GM21737 (cell line): Measurements from ENCODE around the gene EMP1.

Experiments used
- ATAC-seq: cut with Tn5 transposase; IDR thresholded peaks from one replicate; pipeline ENCODE4 v1.9.1; 2021; ENCODE audit warnings: mild to moderate bottlenecking, moderate library complexity; ENCODE audit not compliant: unreplicated experiment

Gene EMP1

GRCh38 chr12:13171921-13172859 lies 24.3 kb upstream of the EMP1 start:
- ATAC-seq: no peak

- peak; percentile 92 for ATAC-seq
Measured at GRCh38 chr12:13173012-13173932, 23.3 kb upstream of the EMP1 start.

GRCh38 chr12:13175499-13175898 lies 21.0 kb upstream of the EMP1 start:
- ATAC-seq: no peak

GRCh38 chr12:13176256-13176655 lies 20.3 kb upstream of the EMP1 start:
- no peak for ATAC-seq

- ATAC-seq: no peak
Measured at GRCh38 chr12:13177373-13177772, 19.2 kb upstream of the EMP1 start.

GRCh38 chr12:13177906-13178305 lies 18.6 kb upstream of the EMP1 start:
- ATAC-seq: no peak

GRCh38 chr12:13178568-13179210 lies 17.8 kb upstream of the EMP1 start:
- ATAC-seq: no peak

GRCh38 chr12:13179211-13180074 lies 17.1 kb upstream of the EMP1 start:
- peak; percentile 80 for ATAC-seq

- ATAC-seq: no peak
Measured at GRCh38 chr12:13181375-13182070, 15.0 kb upstream of the EMP1 start.

- no peak for ATAC-seq
Measured at GRCh38 chr12:13182881-13183280, 13.6 kb upstream of the EMP1 start.

- ATAC-seq: no peak
Measured at GRCh38 chr12:13183620-13184019, 12.9 kb upstream of the EMP1 start.

- ATAC-seq: no peak
Measured at GRCh38 chr12:13186302-13186701, 10.2 kb upstream of the EMP1 start.

GRCh38 chr12:13187399-13187798 lies 9.1 kb upstream of the EMP1 start:
- ATAC-seq: no peak

- ATAC-seq: no peak
Measured at GRCh38 chr12:13189264-13189663, 7.3 kb upstream of the EMP1 start.

- no peak for ATAC-seq
Measured at GRCh38 chr12:13190275-13190674, 6.3 kb upstream of the EMP1 start.

GRCh38 chr12:13192719-13193118 lies 3.8 kb upstream of the EMP1 start:
- ATAC-seq: no peak

GRCh38 chr12:13193505-13194231 lies 2.9 kb upstream of the EMP1 start:
- ATAC-seq: no peak

- no peak for ATAC-seq
Measured at GRCh38 chr12:13194401-13195110, 2.0 kb upstream of the EMP1 start.
